K562 (cell line): ENCODE results near the gene LAMTOR4. TPM values are rescaled to one million over a fixed set of nuclear protein-coding genes. Genes with fewer than 3 reads are reported as not detected.

ENCODE experiments used
- CC2D1A ChIP-seq: fragments of 450-650 bp; IDR thresholded peaks from 2 replicates; pipeline ENCODE4 v1.6.1; 2017; ENCODE audit warnings: mild to moderate bottlenecking
- CREM ChIP-seq: IDR thresholded peaks from 2 replicates; pipeline ENCODE4 v1.6.1; 2014; ENCODE audit warnings: antibody characterized with exemption, low read depth
- EP400 ChIP-seq: fragments of 450-650 bp; IDR thresholded peaks from 2 replicates; pipeline ENCODE4 v1.6.1; 2017; ENCODE audit warnings: antibody characterized with exemption, mild to moderate bottlenecking, moderate library complexity
- FOXA3 ChIP-seq, 2 experiments: fragments of 450-650 bp in 1 of 2; sonication (generic) in 1 of 2; formaldehyde crosslinking; IDR thresholded peaks in 1 of 2; conservative IDR thresholded peaks in 1 of 2; 2 replicates each; pipeline versions ENCODE4 v1.4.0 to v1.8.0; 2020 to 2022; ENCODE audit warnings: mild to moderate bottlenecking in 2 of 2, missing genetic modification reagents in 1 of 2
- GABPB1 ChIP-seq: sonication (generic); formaldehyde crosslinking; IDR thresholded peaks from 2 replicates; pipeline ENCODE4 v1.8.0; 2022; ENCODE audit warnings: mild to moderate bottlenecking, missing genetic modification reagents
- GTF2F1 ChIP-seq: IDR thresholded peaks from 2 replicates; pipeline ENCODE4 v1.6.1; 2011; ENCODE audit warnings: low read depth, low read length, improper control_type of control experiment
- HIVEP1 ChIP-seq: fragments of 250-450 bp; sonication (Bioruptor Pico); IDR thresholded peaks from 2 replicates; pipeline ENCODE4 v1.4.0; 2020; ENCODE audit warnings: mild to moderate bottlenecking
- KDM4B ChIP-seq, 2 experiments: fragments of 450-650 bp in 1 of 2; sonication (generic) in 1 of 2; IDR thresholded peaks; 2 replicates each; pipeline ENCODE4 v1.6.1; 2016 to 2017; ENCODE audit warnings: borderline replicate concordance in 2 of 2, antibody characterized with exemption in 1 of 2, low read depth in 1 of 2, mild to moderate bottlenecking in 1 of 2
- MYBL2 ChIP-seq, 2 experiments: fragments of 450-650 bp in 1 of 2; sonication (generic) in 1 of 2; formaldehyde crosslinking in 1 of 2; IDR thresholded peaks; 2 replicates each; pipeline versions ENCODE4 v1.6.1 to v1.8.1; 2017 to 2022; ENCODE audit warnings: borderline replicate concordance in 1 of 2, inconsistent platforms in 1 of 2, low read depth in 1 of 2, mild to moderate bottlenecking in 1 of 2, missing genetic modification reagents in 1 of 2, moderate library complexity in 1 of 2
- NCOR1 ChIP-seq: fragments of 450-650 bp; IDR thresholded peaks from 2 replicates; pipeline ENCODE4 v1.6.1; 2016; ENCODE audit warnings: mild to moderate bottlenecking, moderate library complexity
- NEUROD1 ChIP-seq: fragments of 150-350 bp; IDR thresholded peaks from 2 replicates; pipeline ENCODE4 v1.6.1; 2014; ENCODE audit warnings: borderline replicate concordance, low read length, low read depth; ENCODE audit not compliant: partially characterized antibody
- POLR2A ChIP-seq: fragments of 450-650 bp; conservative IDR thresholded peaks from 2 replicates; pipeline ENCODE4 v1.6.1; 2016
- POLR2G ChIP-seq: fragments of 200-400 bp; formaldehyde crosslinking; IDR thresholded peaks from 2 replicates; pipeline ENCODE4 v1.6.1; 2017; ENCODE audit warnings: low read depth, mild to moderate bottlenecking, antibody characterized with exemption, low read length, moderate library complexity
- POLR3A ChIP-seq: IDR thresholded peaks from 2 replicates; pipeline ENCODE4 v1.6.1; 2011; ENCODE audit warnings: borderline replicate concordance, mild to moderate bottlenecking, moderate library complexity; ENCODE audit not compliant: insufficient read length, insufficient read depth; ENCODE audit errors: extremely low read depth
- SMC3 ChIP-seq: conservative IDR thresholded peaks from 2 replicates; pipeline ENCODE4 v1.6.1; 2011; ENCODE audit warnings: low read depth, low read length, improper control_type of control experiment; ENCODE audit not compliant: insufficient read depth
- SRSF9 ChIP-seq: fragments of 200-400 bp; formaldehyde crosslinking; IDR thresholded peaks from 2 replicates; pipeline ENCODE4 v1.6.1; 2017; ENCODE audit warnings: low read depth, low read length, borderline replicate concordance
- STAG1 ChIP-seq: sonication (generic); formaldehyde crosslinking; IDR thresholded peaks from 2 replicates; pipeline ENCODE4 v1.5.0; 2020; ENCODE audit warnings: missing genetic modification reagents, borderline replicate concordance
- ZNF224 ChIP-seq: sonication (generic); formaldehyde crosslinking; IDR thresholded peaks from 2 replicates; pipeline ENCODE4 v1.8.0; 2022; ENCODE audit warnings: mild to moderate bottlenecking, missing genetic modification reagents
- ZNF280B ChIP-seq: fragments of 250-450 bp; sonication (Bioruptor Pico); IDR thresholded peaks from 2 replicates; pipeline ENCODE4 v1.5.1; 2021; ENCODE audit warnings: mild to moderate bottlenecking
- ZNF431 ChIP-seq: sonication (generic); formaldehyde crosslinking; IDR thresholded peaks from 2 replicates; pipeline ENCODE4 v1.8.0; 2022; ENCODE audit warnings: mild to moderate bottlenecking, missing genetic modification reagents
- polyA plus RNA-seq, 8 experiments: library from polyadenylated mRNA; depleted of rRNA in 4 of 8; stranded (reverse) in 5 of 8; unstranded in 3 of 8; fragments of >200 nt; fragmentation: Nextera tagmentation in 2 of 8; fragmentation: Illumina TruSeq in 1 of 8; extraction: Ambion mirVana in 2 of 8; extraction: Trizol in 1 of 8; gene quantifications; 2 replicates each; pipeline versions ENCODE4 v1.2.1 to v1.2.3, GENCODE V29; 2011 to 2014; ENCODE audit warnings: inconsistent platforms in 1 of 8, missing spikeins in 1 of 8
- total RNA-seq, 7 experiments: library from RNA; depleted of rRNA in 6 of 7; stranded (reverse); fragments of >200 nt in 6 of 7; fragmentation: Illumina TruSeq in 2 of 7; extraction: Trizol in 2 of 7; gene quantifications; 2 replicates each; pipeline versions ENCODE4 v1.2.1 to v1.2.3, GENCODE V29; 2011 to 2021; ENCODE audit warnings: low replicate concordance in 1 of 7

LAMTOR4 gene
- total and polyA plus RNA-seq, 9 of the 15 experiments (the other 6 are each of a cell fraction or from before 2014, with no cell fraction given), result 79.6 to 314 (median 195) TPM

DNA sequence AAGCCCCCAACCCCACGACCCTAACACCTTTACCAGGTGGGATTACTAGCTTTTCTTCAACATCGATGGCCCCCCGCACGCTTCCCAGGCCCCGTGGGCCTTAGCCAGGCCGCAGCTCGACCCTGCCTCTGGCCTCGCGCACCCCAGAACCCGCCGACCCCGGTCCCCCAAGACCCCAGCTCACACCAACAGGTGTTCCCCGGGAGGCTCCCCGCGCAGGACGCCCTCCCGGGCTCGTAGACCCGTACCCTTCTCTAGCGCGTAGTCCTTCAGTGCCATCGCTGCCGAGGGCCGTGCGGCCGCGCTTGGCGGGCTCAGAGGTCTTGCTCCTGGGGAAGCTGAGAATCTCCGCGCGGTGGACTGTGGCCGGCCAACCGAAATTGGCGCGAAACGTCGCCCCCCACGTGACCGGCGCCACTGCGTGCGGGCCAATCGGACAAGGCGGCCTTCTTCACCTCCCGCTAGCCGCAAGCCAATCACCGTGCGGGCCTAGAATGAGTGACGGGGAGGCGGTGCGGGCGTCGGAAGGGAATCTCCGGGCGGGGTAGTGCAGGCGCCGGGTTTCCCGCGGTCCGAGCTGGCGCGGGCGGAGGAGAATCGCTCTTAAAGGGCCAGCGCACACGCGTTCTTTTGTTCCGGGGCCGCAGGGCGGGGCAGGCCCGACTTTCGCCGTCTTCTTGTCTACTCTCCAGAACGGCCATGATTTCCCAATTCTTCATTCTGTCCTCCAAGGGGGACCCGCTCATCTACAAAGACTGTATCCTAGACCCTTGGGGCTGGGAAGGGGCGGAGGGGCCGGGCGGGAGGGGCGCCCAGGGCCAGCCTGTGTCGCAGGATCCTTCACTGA, 47.5 kb upstream of the LAMTOR4 start, which contains the start of the genes AP4M1 and MCM7 (continued):
- TF ChIP-seq POLR3A (no peak), CC2D1A (no peak), SRSF9 (no peak), ZNF431 (CRISPR knock-in tag) (no peak), FOXA3 (CRISPR knock-in tag; conservative IDR thresholded peaks at IDR 0.05 in 1 of 2, IDR thresholded peaks at IDR 0.05 in 1 of 2) (peak in 1 of 2 experiments; percentile 60; a peak in 2 of 4 replicates), GABPB1 (CRISPR knock-in tag) (peak; percentile 58; the same call in 1 of the 2 replicates), GTF2F1 (peak; percentile 61; the same call in 1 of the 2 replicates), HIVEP1 (CRISPR knock-in tag) (0 out of 2 replicates have a peak, but pooled peaks have one; percentile 41), KDM4B (IDR thresholded peaks at IDR 0.05; ENCODE audit: borderline replicate concordance in 2 of 2, low read depth in 1 of 2) (no peak), STAG1 (no peak), SMC3 (no peak; the same call in 1 of the 2 replicates), MYBL2 (IDR thresholded peaks at IDR 0.05; ENCODE audit: low read depth) (no peak), MYBL2 (CRISPR knock-in tag; IDR thresholded peaks at IDR 0.05; ENCODE audit: borderline replicate concordance) (no peak; the same call in 1 of the 2 replicates), POLR2G (peak; percentile 94), NEUROD1 (peak; percentile 87), POLR2A (peak; percentile 96), NCOR1 (peak; percentile 7; the same call in 1 of the 2 replicates), EP400 (0 out of 2 replicates have a peak, but pooled peaks have one; percentile 85), ZNF280B (no peak), CREM (peak; percentile 89), ZNF224 (no peak)
